OCI-LY1 (cell line): ENCODE results near the gene MRTFB.

Experiments used
- H2AFZ ChIP-seq: fragments of 200-600 bp; sonication (generic), shearing (Covaris generic); 2 replicates; pipeline ENCODE4 v1.6.0; 2014; ENCODE audit warnings: antibody characterized with exemption, mild to moderate bottlenecking, low read length
- H3F3A ChIP-seq: fragments of 200-600 bp; sonication (generic), shearing (Covaris generic); 2 replicates; pipeline ENCODE4 v1.6.0; 2014; ENCODE audit warnings: mild to moderate bottlenecking, antibody characterized with exemption, low read length, moderate library complexity; ENCODE audit not compliant: insufficient read depth
- H3K27ac ChIP-seq: fragments of 200-600 bp; sonication (generic); 2 replicates; pipeline ENCODE4 v1.5.1; 2014; ENCODE audit warnings: low read length, mixed run types, mild to moderate bottlenecking, low read depth; ENCODE audit not compliant: poor library complexity, severe bottlenecking
- H3K27me3 ChIP-seq: fragments of 200-600 bp; sonication (generic); 2 replicates; pipeline ENCODE4 v1.6.0; 2014; ENCODE audit warnings: antibody characterized with exemption, mild to moderate bottlenecking, low read length, moderate library complexity; ENCODE audit not compliant: insufficient read depth
- H3K36me3 ChIP-seq: fragments of 200-600 bp; sonication (generic); 2 replicates; pipeline ENCODE4 v1.6.1; 2014; ENCODE audit warnings: mild to moderate bottlenecking, antibody characterized with exemption, low read length, moderate library complexity, mixed read lengths; ENCODE audit not compliant: insufficient read depth
- H3K4me1 ChIP-seq: fragments of 200-600 bp; sonication (generic); 2 replicates; pipeline ENCODE4 v1.5.1; 2014; ENCODE audit warnings: mild to moderate bottlenecking, low read length, moderate library complexity; ENCODE audit not compliant: insufficient read depth, severe bottlenecking
- H3K4me2 ChIP-seq: fragments of 200-600 bp; sonication (generic), shearing (Covaris generic); 2 replicates; pipeline ENCODE4 v1.6.1; 2014; ENCODE audit warnings: low read length
- H3K4me3 ChIP-seq: fragments of 200-600 bp; sonication (generic); 2 replicates; pipeline ENCODE4 v1.5.1; 2014; ENCODE audit warnings: low read length, low read depth, mild to moderate bottlenecking, mixed read lengths; ENCODE audit not compliant: poor library complexity, severe bottlenecking
- H3K79me2 ChIP-seq: fragments of 200-600 bp; shearing (Covaris generic); 2 replicates; pipeline ENCODE4 v1.6.1; 2016; ENCODE audit warnings: mixed run types, low read length, mixed read lengths; ENCODE audit not compliant: insufficient read depth
- H3K9ac ChIP-seq: fragments of 200-600 bp; sonication (generic), shearing (Covaris generic); 2 replicates; pipeline ENCODE4 v1.6.1; 2014; ENCODE audit warnings: mild to moderate bottlenecking, low read length, mixed read lengths
- H3K9me2 ChIP-seq: fragments of 200-600 bp; sonication (generic), shearing (Covaris generic); 2 replicates; pipeline ENCODE4 v1.6.1; 2014; ENCODE audit warnings: low read depth, mild to moderate bottlenecking, low read length, mixed read lengths
- H3K9me3 ChIP-seq: fragments of 200-600 bp; shearing (Covaris generic); 2 replicates; pipeline ENCODE4 v1.6.1; 2014; ENCODE audit warnings: low read length, mixed read lengths
- H4K20me1 ChIP-seq: fragments of 200-600 bp; sonication (generic), shearing (Covaris generic); 2 replicates; pipeline ENCODE4 v1.6.0; 2016; ENCODE audit warnings: mild to moderate bottlenecking, low read length; ENCODE audit not compliant: insufficient read depth
- CTCF ChIP-seq: fragments of 200-600 bp; sonication (generic), shearing (Covaris generic); IDR thresholded peaks from 2 replicates; pipeline ENCODE4 v1.5.1; 2017; ENCODE audit warnings: mild to moderate bottlenecking, antibody characterized with exemption, low read length, moderate library complexity, mixed read lengths
- EZH2 ChIP-seq: fragments of 200-600 bp; sonication (generic), shearing (Covaris generic); IDR thresholded peaks from 2 replicates; pipeline ENCODE4 v1.8.0; 2017; ENCODE audit warnings: borderline replicate concordance, mixed run types, mild to moderate bottlenecking, antibody characterized with exemption, low read length, moderate library complexity, mixed read lengths

MRTFB gene

DNA sequence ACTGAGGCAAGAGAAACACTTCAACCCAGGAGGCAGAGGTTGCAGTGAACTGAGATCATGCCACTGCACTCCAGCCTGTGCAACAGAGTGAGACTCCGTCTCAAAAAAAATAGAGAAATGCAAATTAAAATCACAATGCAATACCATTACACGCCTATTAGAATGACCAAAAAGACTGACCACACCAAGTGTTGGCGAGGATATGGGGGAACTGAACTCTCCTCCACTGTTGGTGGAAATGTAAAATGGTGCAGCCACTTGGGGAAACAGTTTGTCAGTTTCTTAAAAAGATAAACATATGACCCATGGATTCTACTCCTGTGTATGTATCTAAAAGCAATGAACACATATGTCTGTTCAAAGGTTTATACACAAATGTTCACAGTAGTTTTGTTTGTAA, 204.8 kb downstream of the MRTFB start:
- no peaks in the 10 kb centered on the region for H3F3A ChIP-seq

GRCh38 chr16:14278749-14279148, 207.6 kb downstream of the MRTFB start:
- no peaks in the 10 kb centered on the region for H3K4me1 ChIP-seq
- H3K4me2 ChIP-seq, result no peak overlapping the region
- no peaks in the 10 kb centered on the region for H3F3A ChIP-seq
- no peak overlapping the region for H3K27ac ChIP-seq
- H3K4me3 ChIP-seq, result no peak overlapping the region
- H3K27me3 ChIP-seq, result no peaks in the 10 kb centered on the region
- H3K9me3 ChIP-seq, result 0 out of 2 replicates have a peak, but pooled peaks cover 4% of the 10 kb centered on the region
- no peak for TF ChIP-seq EZH2
- no peak for TF ChIP-seq CTCF
- no peaks in the 10 kb centered on the region for H4K20me1 ChIP-seq
- no peak overlapping the region for H3K9ac ChIP-seq
- no peaks in the 10 kb centered on the region for H3K9me2 ChIP-seq
- no peaks in the 10 kb centered on the region for H3K79me2 ChIP-seq
- no peaks in the 10 kb centered on the region for H3K36me3 ChIP-seq
- H2AFZ ChIP-seq, result no peak overlapping the region

More for the DNA sequence above, 204.8 kb downstream of the MRTFB start:
- H3K9me2 ChIP-seq, result no peaks in the 10 kb centered on the region
- H3K79me2 ChIP-seq, result no peaks in the 10 kb centered on the region
- H3K27me3 ChIP-seq, result no peaks in the 10 kb centered on the region
- H3K36me3 ChIP-seq, result no peaks in the 10 kb centered on the region
- H2AFZ ChIP-seq, result no peak overlapping the region
- TF ChIP-seq EZH2 (no peak), CTCF (no peak)
- no peaks in the 10 kb centered on the region for H3K4me1 ChIP-seq
- H4K20me1 ChIP-seq, result no peaks in the 10 kb centered on the region
- no peak overlapping the region for H3K4me2 ChIP-seq
- 0 out of 2 replicates have a peak, but pooled peaks cover 4% of the 10 kb centered on the region for H3K9me3 ChIP-seq
- no peak overlapping the region for H3K4me3 ChIP-seq
- no peak overlapping the region for H3K27ac ChIP-seq
- no peak overlapping the region for H3K9ac ChIP-seq

DNA sequence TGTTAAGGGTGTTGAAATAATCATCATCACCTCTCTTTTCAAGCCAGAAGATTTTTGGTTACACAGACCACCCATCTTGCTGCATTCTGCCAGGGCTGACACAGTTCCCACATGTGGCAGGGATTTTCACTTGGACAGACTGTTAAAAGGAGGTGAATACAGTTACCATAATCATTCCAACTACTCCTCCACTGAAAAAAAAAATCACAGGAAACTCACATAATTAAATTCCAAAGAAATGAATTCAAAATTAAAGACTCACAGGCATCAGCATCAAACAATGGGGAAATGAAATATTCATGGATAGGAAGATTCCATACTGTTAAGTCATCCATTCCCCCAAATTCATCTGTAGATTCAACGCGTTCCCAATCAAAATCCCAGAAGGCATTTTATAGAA, 209.4 kb downstream of the MRTFB start:
- H3K4me1 ChIP-seq, result peaks cover 8% of the 10 kb centered on the region
- no peaks in the 10 kb centered on the region for H3F3A ChIP-seq
- H3K9me2 ChIP-seq, result no peaks in the 10 kb centered on the region
- H3K36me3 ChIP-seq, result no peaks in the 10 kb centered on the region
- H3K9ac ChIP-seq, result no peak overlapping the region
- 0 out of 2 replicates have a peak, but pooled peaks cover 2% of the 10 kb centered on the region for H3K9me3 ChIP-seq
- H3K79me2 ChIP-seq, result no peaks in the 10 kb centered on the region
- no peak overlapping the region for H3K27ac ChIP-seq
- TF ChIP-seq CTCF (no peak), EZH2 (no peak)
- H4K20me1 ChIP-seq, result no peaks in the 10 kb centered on the region
- H3K4me3 ChIP-seq, result no peak overlapping the region
- no peaks in the 10 kb centered on the region for H3K27me3 ChIP-seq
- no peak overlapping the region for H3K4me2 ChIP-seq
- H2AFZ ChIP-seq, result no peak overlapping the region
